Brain microvascular endothelial cell (primary cell): ENCODE measurements around the gene FAM222B.

Experiments
- DNase-seq: peaks from one replicate; pipeline ENCODE4 v3.0.0-alpha.2; 2020
- H3K27ac ChIP-seq: fragments of 250-450 bp; sonication (Bioruptor Pico); 2 replicates; pipeline ENCODE4 v1.5.1; 2020; ENCODE audit warnings: mild to moderate bottlenecking, moderate library complexity
- H3K27me3 ChIP-seq: fragments of 250-450 bp; sonication (Bioruptor Pico); replicated peaks from 2 replicates; pipeline ENCODE4 v1.5.1; 2020; ENCODE audit warnings: mild to moderate bottlenecking
- H3K36me3 ChIP-seq: fragments of 250-450 bp; sonication (Bioruptor Pico); replicated peaks from 2 replicates; pipeline ENCODE4 v1.5.1; 2020; ENCODE audit warnings: mild to moderate bottlenecking
- H3K4me3 ChIP-seq: 2 replicates; pipeline ENCODE4 v1.5.1; 2011; ENCODE audit warnings: low read depth, mild to moderate bottlenecking, control low read depth, low read length, moderate library complexity
- in situ Hi-C: cut with HindIII; loops from 2 replicates; pipeline ENCODE4 v1.10.0; 2017; ENCODE audit warnings: low sequenced_read_pairs, low pct_ligation_motif_present
- TF ChIP-seq, protein P1 (sequence below): IDR thresholded peaks from 2 replicates; pipeline ENCODE4 v1.5.1; 2011; ENCODE audit warnings: low read depth, mild to moderate bottlenecking, moderate library complexity, low read length, control low read depth, inconsistent platforms; ENCODE audit errors: missing control alignments

Gene FAM222B

DNA sequence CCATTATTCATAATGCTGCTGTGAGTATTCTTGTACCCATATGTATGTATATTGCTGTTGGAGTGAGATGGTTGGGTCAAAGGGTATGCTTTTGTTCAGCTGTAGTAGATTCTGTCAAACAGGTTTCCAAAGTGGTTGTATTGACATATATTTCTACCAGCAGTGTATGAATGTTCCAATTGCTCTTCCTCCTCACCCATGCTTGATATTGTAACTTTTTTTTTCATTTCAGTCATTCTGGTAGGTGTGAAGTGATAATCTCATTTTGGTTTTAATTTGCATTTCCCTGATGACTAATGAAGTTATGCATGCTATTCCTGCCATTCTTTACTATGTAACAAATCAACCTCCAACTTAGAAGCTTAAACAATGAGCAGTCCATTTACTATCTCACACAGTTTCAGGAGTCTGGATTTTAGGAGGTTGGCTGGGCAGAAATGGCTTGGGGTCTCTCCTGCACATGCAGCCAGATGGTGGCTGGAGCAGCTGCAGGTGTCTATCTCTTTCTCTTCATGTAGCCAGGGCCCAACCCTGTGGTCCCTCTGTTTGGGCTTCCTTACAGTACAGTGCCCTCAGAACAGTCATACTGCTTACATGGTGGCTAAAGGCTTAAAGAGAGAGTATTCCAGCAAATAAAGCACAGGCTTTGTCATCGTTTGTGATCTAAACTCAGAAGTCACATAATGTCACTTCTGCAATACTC lies 33.4 kb upstream of the FAM222B start:
- in situ Hi-C loops = no loop called here
- Histone ChIP-seq H3K27me3 (no peaks in the 10 kb centered on the region), H3K36me3 (peaks cover 10% of the 10 kb centered on the region), H3K27ac (no peak overlapping the region), H3K4me3 (no peak overlapping the region)
- no peak for DNase-seq
- TF ChIP-seq, protein P1, sequence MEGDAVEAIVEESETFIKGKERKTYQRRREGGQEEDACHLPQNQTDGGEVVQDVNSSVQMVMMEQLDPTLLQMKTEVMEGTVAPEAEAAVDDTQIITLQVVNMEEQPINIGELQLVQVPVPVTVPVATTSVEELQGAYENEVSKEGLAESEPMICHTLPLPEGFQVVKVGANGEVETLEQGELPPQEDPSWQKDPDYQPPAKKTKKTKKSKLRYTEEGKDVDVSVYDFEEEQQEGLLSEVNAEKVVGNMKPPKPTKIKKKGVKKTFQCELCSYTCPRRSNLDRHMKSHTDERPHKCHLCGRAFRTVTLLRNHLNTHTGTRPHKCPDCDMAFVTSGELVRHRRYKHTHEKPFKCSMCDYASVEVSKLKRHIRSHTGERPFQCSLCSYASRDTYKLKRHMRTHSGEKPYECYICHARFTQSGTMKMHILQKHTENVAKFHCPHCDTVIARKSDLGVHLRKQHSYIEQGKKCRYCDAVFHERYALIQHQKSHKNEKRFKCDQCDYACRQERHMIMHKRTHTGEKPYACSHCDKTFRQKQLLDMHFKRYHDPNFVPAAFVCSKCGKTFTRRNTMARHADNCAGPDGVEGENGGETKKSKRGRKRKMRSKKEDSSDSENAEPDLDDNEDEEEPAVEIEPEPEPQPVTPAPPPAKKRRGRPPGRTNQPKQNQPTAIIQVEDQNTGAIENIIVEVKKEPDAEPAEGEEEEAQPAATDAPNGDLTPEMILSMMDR = no peak

DNA sequence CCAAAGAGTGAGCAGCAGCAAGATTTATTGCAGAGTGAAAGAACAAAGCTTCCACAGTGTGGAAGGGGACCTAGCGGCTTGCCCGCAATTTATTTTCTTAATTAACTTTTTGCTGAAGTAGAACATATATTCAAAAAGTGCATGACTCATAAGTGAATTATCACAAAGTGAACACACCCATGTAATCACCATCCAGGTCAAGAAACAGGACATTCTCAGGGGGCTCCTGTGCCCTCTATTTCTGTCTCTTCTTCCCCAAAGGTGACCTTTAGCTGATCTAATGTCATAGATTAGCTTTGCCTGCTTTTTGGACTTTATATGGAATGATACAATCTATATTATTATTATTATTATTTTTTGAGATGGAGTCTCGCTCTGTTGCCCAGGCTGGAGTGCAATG lies 32.2 kb upstream of the FAM222B start:
- H3K4me3 ChIP-seq = no peak overlapping the region
- in situ Hi-C loops = no loop called here
- H3K27me3 ChIP-seq = no peaks in the 10 kb centered on the region
- TF ChIP-seq, protein P1 = no peak
- H3K27ac ChIP-seq = no peak overlapping the region
- H3K36me3 ChIP-seq = no peaks in the 10 kb centered on the region
- DNase-seq = no peak

DNA sequence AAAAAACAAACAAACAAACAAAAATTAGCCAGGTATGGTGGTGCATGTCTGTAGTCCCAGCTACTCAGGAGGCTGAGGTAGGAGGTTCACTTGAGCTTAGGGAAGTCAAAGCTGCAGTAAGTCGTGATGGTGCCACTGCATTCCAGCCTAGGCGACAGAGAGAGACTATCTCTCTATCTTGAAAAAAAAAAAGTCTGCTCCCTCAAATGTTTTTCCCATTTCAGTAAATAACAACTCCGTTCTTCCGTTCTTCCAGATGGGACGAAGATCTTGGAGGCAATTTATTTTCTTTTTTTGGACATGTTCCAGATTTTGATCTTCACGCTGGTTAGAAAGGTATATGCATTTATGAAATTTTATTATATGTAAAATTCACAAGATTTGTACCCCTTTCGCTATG lies 31.2 kb upstream of the FAM222B start:
- no peaks in the 10 kb centered on the region for H3K27me3 ChIP-seq
- in situ Hi-C loops = no loop called here
- TF ChIP-seq, protein P1 = no peak
- no peaks in the 10 kb centered on the region for H3K36me3 ChIP-seq
- no peak for DNase-seq
- H3K27ac ChIP-seq = no peak overlapping the region
- H3K4me3 ChIP-seq = no peak overlapping the region

DNA sequence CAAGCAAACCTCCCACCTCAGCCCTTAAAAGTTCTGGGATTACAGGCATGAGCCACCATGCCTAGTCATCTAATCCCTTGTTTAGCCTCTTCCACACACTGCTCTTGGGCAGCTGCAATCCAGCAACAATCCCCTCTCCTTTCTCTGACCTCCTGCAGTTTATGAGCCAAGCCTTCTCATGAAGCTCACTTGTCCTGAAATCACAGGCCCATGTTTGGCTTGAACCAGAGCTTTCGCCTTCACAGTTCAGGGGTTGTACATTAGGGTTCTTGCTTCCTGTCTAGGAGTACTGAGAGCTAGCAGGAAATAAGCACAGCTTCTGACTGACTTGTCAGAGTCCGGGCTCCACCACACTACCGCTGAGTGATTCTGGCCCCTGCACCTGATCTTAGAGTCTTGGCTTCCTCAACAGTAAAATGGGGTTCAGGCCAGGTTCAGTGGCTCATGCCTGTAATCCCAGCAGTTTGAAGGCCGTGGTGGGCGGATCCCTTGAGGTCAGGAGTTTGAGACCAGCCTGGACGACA lies 28.5 kb upstream of the FAM222B start:
- in situ Hi-C loops = no loop called here
- TF ChIP-seq, protein P1 = no peak
- Histone ChIP-seq H3K27me3 (no peaks in the 10 kb centered on the region), H3K36me3 (no peaks in the 10 kb centered on the region), H3K27ac (no peak overlapping the region), H3K4me3 (no peak overlapping the region)
- no peak for DNase-seq

DNA sequence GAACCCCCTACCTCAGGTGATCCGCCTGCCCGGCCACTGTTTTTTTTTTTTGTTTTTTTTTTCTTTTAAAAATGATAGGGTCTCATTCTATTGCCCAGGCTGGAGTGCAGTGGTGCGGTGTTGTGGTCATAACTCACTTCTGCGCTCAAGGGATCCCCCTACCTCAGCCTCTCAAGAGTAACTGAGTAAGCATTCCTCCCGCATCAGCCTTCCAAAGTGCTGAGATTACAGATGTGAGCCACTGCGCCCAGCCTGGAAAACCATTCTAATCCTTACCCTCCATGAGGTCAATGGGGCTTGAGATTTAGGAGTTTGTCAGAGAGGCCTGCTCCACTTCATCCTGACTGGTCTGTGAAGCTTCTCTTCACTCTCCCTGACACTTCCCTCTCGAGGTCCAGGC lies 24.7 kb upstream of the FAM222B start:
- Histone ChIP-seq H3K27ac (no peak overlapping the region), H3K4me3 (no peak overlapping the region), H3K27me3 (no peaks in the 10 kb centered on the region), H3K36me3 (no peaks in the 10 kb centered on the region)
- TF ChIP-seq, protein P1 = no peak
- no peak for DNase-seq
- in situ Hi-C loops = no loop called here
